Left hindlimb (tissue), 1 donor: ENCODE measurements around the gene SNX9.
A peak's percentile ranks its signal among the peaks of the same experiment; 100 is the strongest.
"Not testable (repeated sequence)": the region's sequence is repeated elsewhere in the genome, so short reads cannot be mapped to it uniquely, and the experiment has no call there.

ENCODE experiments used
- DNase-seq: peaks from one replicate; pipeline ENCODE4 v3.0.0-alpha.2; 2018

Gene SNX9

GRCh38 chr6:157892363-157892877 lies 69.4 kb downstream of the SNX9 start:
- no peak for DNase-seq

GRCh38 chr6:157893238-157893637 lies 70.2 kb downstream of the SNX9 start:
- DNase-seq, result no peak

- no peak for DNase-seq
Observed at GRCh38 chr6:157895585-157895984, 72.5 kb downstream of the SNX9 start.

GRCh38 chr6:157896932-157897331 lies 73.9 kb downstream of the SNX9 start:
- DNase-seq, result no peak

- no peak for DNase-seq
Observed at GRCh38 chr6:157898169-157898568, 75.1 kb downstream of the SNX9 start.

GRCh38 chr6:157898640-157899039 lies 75.6 kb downstream of the SNX9 start:
- no peak for DNase-seq

- not testable (repeated sequence) for DNase-seq
Observed at GRCh38 chr6:157900262-157900661, 77.2 kb downstream of the SNX9 start.

- not testable (repeated sequence) for DNase-seq
Observed at GRCh38 chr6:157900751-157901150, 77.7 kb downstream of the SNX9 start.

GRCh38 chr6:157904999-157905398 lies 82.0 kb downstream of the SNX9 start:
- no peak for DNase-seq

- DNase-seq, result no peak
Observed at GRCh38 chr6:157905590-157906342, 82.7 kb downstream of the SNX9 start.

GRCh38 chr6:157906537-157907061 lies 83.6 kb downstream of the SNX9 start:
- DNase-seq, result no peak

- no peak for DNase-seq
Observed at GRCh38 chr6:157907651-157908050, 84.6 kb downstream of the SNX9 start.

GRCh38 chr6:157908369-157909281 lies 85.6 kb downstream of the SNX9 start:
- no peak for DNase-seq

- DNase-seq, result no peak
Observed at GRCh38 chr6:157909282-157909664, 86.2 kb downstream of the SNX9 start.

- DNase-seq, result no peak
Observed at GRCh38 chr6:157911278-157911677, 88.2 kb downstream of the SNX9 start.

GRCh38 chr6:157911786-157912185 lies 88.7 kb downstream of the SNX9 start:
- DNase-seq, result no peak

GRCh38 chr6:157912326-157912725 lies 89.3 kb downstream of the SNX9 start:
- no peak for DNase-seq

- peak; percentile 80 for DNase-seq
Observed at GRCh38 chr6:157921685-157922367, 98.8 kb downstream of the SNX9 start.

GRCh38 chr6:157925771-157926170 lies 102.7 kb downstream of the SNX9 start:
- no peak for DNase-seq

- peak; percentile 53 for DNase-seq
Observed at GRCh38 chr6:157927011-157927410, 104.0 kb downstream of the SNX9 start.

GRCh38 chr6:157928428-157928827 lies 105.4 kb downstream of the SNX9 start:
- no peak for DNase-seq

- no peak for DNase-seq
Observed at GRCh38 chr6:157929076-157929475, 106.0 kb downstream of the SNX9 start.

- DNase-seq, result no peak
Observed at GRCh38 chr6:157929765-157930319, 106.8 kb downstream of the SNX9 start.
